Measurements from ENCODE around the gene MEX3C. TPM values are rescaled to one million over a fixed set of nuclear protein-coding genes. Genes with fewer than 3 reads are reported as not detected.

The MEX3C gene
- total RNA-seq, 2 donors from 2014 or later, result 20.5 to 26.7 TPM

GRCh38 chr18:51164342-51164741 lies 33.1 kb downstream of the MEX3C start:
- no peak for ATAC-seq
- intact Hi-C loops (cut with DNase I, micrococcal nuclease), result no loop called here
- DNase-seq, result no peak

GRCh38 chr18:51163543-51163942 lies 33.9 kb downstream of the MEX3C start:
- intact Hi-C loops (cut with DNase I, micrococcal nuclease), result no loop called here
- no peak for ATAC-seq

GRCh38 chr18:51162617-51163016 lies 34.9 kb downstream of the MEX3C start:
- no peak for ATAC-seq
- no peak for DNase-seq
- intact Hi-C loops (cut with DNase I, micrococcal nuclease), result no loop called here

More at GRCh38 chr18:51163543-51163942, 33.9 kb downstream of the MEX3C start:
- no peak for DNase-seq

- no peak for DNase-seq
- ATAC-seq, result no peak
- intact Hi-C loops (cut with DNase I, micrococcal nuclease), result no loop called here
These were observed 36.8 kb downstream of the MEX3C start for GRCh38 chr18:51160646-51161045.

- DNase-seq (no peak), ATAC-seq (no peak)
- intact Hi-C loops (cut with DNase I, micrococcal nuclease), result no loop called here
These were observed 40.3 kb downstream of the MEX3C start for GRCh38 chr18:51157215-51157614.

- no peak for ATAC-seq
- DNase-seq, result no peak
- intact Hi-C loops (cut with DNase I, micrococcal nuclease), result no loop called here
These were observed 42.9 kb downstream of the MEX3C start for GRCh38 chr18:51154431-51155063.

GRCh38 chr18:51153659-51154371 lies 43.7 kb downstream of the MEX3C start:
- intact Hi-C loops (cut with DNase I, micrococcal nuclease), result no loop called here
- ATAC-seq (peak; percentile 36), DNase-seq (peak; percentile 49 to 50)

- intact Hi-C loops (cut with DNase I, micrococcal nuclease), result no loop called here
These were observed 45.6 kb downstream of the MEX3C start for GRCh38 chr18:51151568-51152511.

GRCh38 chr18:51151185-51151567 lies 46.3 kb downstream of the MEX3C start:
- ATAC-seq (no peak), DNase-seq (no peak)
- intact Hi-C loops (cut with DNase I, micrococcal nuclease), result no loop called here

More at GRCh38 chr18:51151568-51152511, 45.6 kb downstream of the MEX3C start:
- DNase-seq, result peak; percentile 60 to 65
- peak; percentile 46 for ATAC-seq

- ATAC-seq, result no peak
- no peak for DNase-seq
- intact Hi-C loops (cut with DNase I, micrococcal nuclease), result no loop called here
These were observed 47.3 kb downstream of the MEX3C start for GRCh38 chr18:51150113-51150700.

- DNase-seq (no peak), ATAC-seq (no peak)
- intact Hi-C loops (cut with DNase I, micrococcal nuclease), result no loop called here
These were observed 47.8 kb downstream of the MEX3C start for GRCh38 chr18:51149670-51150069.

- no peak for ATAC-seq
- DNase-seq, result no peak
- intact Hi-C loops (cut with DNase I, micrococcal nuclease), result no loop called here
These were observed 50.6 kb downstream of the MEX3C start for GRCh38 chr18:51146909-51147308.

- intact Hi-C loops (cut with DNase I, micrococcal nuclease), result no loop called here
- DNase-seq, result no peak
- ATAC-seq, result no peak
These were observed 58.5 kb downstream of the MEX3C start for GRCh38 chr18:51138936-51139335.

GRCh38 chr18:51137891-51138290 lies 59.6 kb downstream of the MEX3C start:
- intact Hi-C loops (cut with DNase I, micrococcal nuclease), result no loop called here
- DNase-seq, result no peak
- ATAC-seq, result no peak

GRCh38 chr18:51137026-51137729 lies 60.3 kb downstream of the MEX3C start:
- DNase-seq (no peak), ATAC-seq (no peak)
- intact Hi-C loops (cut with DNase I, micrococcal nuclease), result no loop called here

GRCh38 chr18:51135795-51136194 lies 61.7 kb downstream of the MEX3C start:
- intact Hi-C loops (cut with DNase I, micrococcal nuclease), result no loop called here
- ATAC-seq (no peak), DNase-seq (no peak)

GRCh38 chr18:51135364-51135763 lies 62.1 kb downstream of the MEX3C start:
- intact Hi-C loops (cut with DNase I, micrococcal nuclease), result no loop called here
- DNase-seq (no peak), ATAC-seq (no peak)

- intact Hi-C loops (cut with DNase I, micrococcal nuclease), result no loop called here
- ATAC-seq, result no peak
- DNase-seq, result no peak
These were observed 62.8 kb downstream of the MEX3C start for GRCh38 chr18:51134721-51135120.

Measured in left colon (tissue), 2 donors.